K562 (cell line): Measurements from ENCODE around the gene DYRK1A. TPM values are rescaled to one million over a fixed set of nuclear protein-coding genes. Genes with fewer than 3 reads are reported as not detected.

ENCODE experiments used
- CXXC5 ChIP-seq: fragments of 250-450 bp; sonication (Bioruptor Pico); IDR thresholded peaks from 2 replicates; pipeline ENCODE4 v1.8.0; 2022; ENCODE audit warnings: inconsistent platforms, mild to moderate bottlenecking, moderate library complexity
- FOSL1 ChIP-seq: fragments of 200-800 bp; sonication (Bioruptor generic); conservative IDR thresholded peaks from 2 replicates; pipeline ENCODE4 v1.6.1; 2016; ENCODE audit warnings: missing genetic modification characterization, missing compliant biosample characterization
- FOXP1 ChIP-seq: sonication (generic); formaldehyde crosslinking; IDR thresholded peaks from 2 replicates; pipeline ENCODE4 v1.8.0; 2022; ENCODE audit warnings: mild to moderate bottlenecking, missing genetic modification reagents
- HCFC1 ChIP-seq: IDR thresholded peaks from 2 replicates; pipeline ENCODE4 v1.6.1; 2012; ENCODE audit warnings: low read depth, low read length, improper control_type of control experiment
- HIVEP1 ChIP-seq: fragments of 250-450 bp; sonication (Bioruptor Pico); IDR thresholded peaks from 2 replicates; pipeline ENCODE4 v1.4.0; 2020; ENCODE audit warnings: mild to moderate bottlenecking
- HMG20A ChIP-seq: fragments of 450-650 bp; formaldehyde crosslinking; conservative IDR thresholded peaks from 2 replicates; pipeline ENCODE4 v1.4.0; 2020; ENCODE audit warnings: mild to moderate bottlenecking, mixed read lengths
- HMG20B ChIP-seq: fragments of 250-450 bp; sonication (Bioruptor Pico); IDR thresholded peaks from 2 replicates; pipeline ENCODE4 v1.5.0; 2021; ENCODE audit warnings: mild to moderate bottlenecking
- ILF3 ChIP-seq: fragments of 450-650 bp; IDR thresholded peaks from 2 replicates; pipeline ENCODE4 v1.6.1; 2018; ENCODE audit warnings: antibody characterized with exemption, mild to moderate bottlenecking, moderate library complexity, borderline replicate concordance
- MCM2 ChIP-seq: fragments of 450-650 bp; IDR thresholded peaks from 2 replicates; pipeline ENCODE4 v1.6.1; 2017; ENCODE audit warnings: low read depth, mild to moderate bottlenecking
- MCM7 ChIP-seq, 2 experiments: fragments of 450-650 bp; IDR thresholded peaks; 2 replicates each; pipeline ENCODE4 v1.6.1; 2016 to 2018
- MYNN ChIP-seq, 2 experiments: sonication (generic); formaldehyde crosslinking in 1 of 2; IDR thresholded peaks; 2 replicates each; pipeline versions ENCODE4 v1.5.0 to v1.6.1; 2016 to 2020; ENCODE audit warnings: antibody characterized with exemption in 1 of 2, missing genetic modification reagents in 1 of 2
- NRF1 ChIP-seq, 2 experiments: fragments of 450-650 bp; IDR thresholded peaks in 1 of 2; conservative IDR thresholded peaks in 1 of 2; 2 replicates each; pipeline ENCODE4 v1.6.1; 2014; ENCODE audit warnings: mild to moderate bottlenecking in 2 of 2
- PRPF4 ChIP-seq: fragments of 200-400 bp; formaldehyde crosslinking; IDR thresholded peaks from one replicate; pipeline ENCODE4 v1.6.1; 2017; ENCODE audit warnings: low read length, low read depth, mild to moderate bottlenecking; ENCODE audit not compliant: insufficient read depth, poor library complexity, severe bottlenecking
- RBFOX2 ChIP-seq: fragments of 200-400 bp; formaldehyde crosslinking; IDR thresholded peaks from 2 replicates; pipeline ENCODE4 v1.6.1; 2017; ENCODE audit warnings: low read depth, mild to moderate bottlenecking, low read length, moderate library complexity
- RCOR1 ChIP-seq, 2 experiments: IDR thresholded peaks; 2 replicates each; pipeline ENCODE4 v1.6.1; 2012; ENCODE audit warnings: low read depth in 2 of 2, low read length in 2 of 2, borderline replicate concordance in 1 of 2, improper control_type of control experiment in 1 of 2
- RNF2 ChIP-seq: sonication (generic); IDR thresholded peaks from 2 replicates; pipeline ENCODE4 v1.6.1; 2016
- ZNF217 ChIP-seq: sonication (generic); formaldehyde crosslinking; IDR thresholded peaks from 2 replicates; pipeline ENCODE4 v1.8.0; 2022; ENCODE audit warnings: mild to moderate bottlenecking, missing genetic modification reagents
- polyA plus RNA-seq, 8 experiments: library from polyadenylated mRNA; depleted of rRNA in 4 of 8; stranded (reverse) in 5 of 8; unstranded in 3 of 8; fragments of >200 nt; fragmentation: Nextera tagmentation in 2 of 8; fragmentation: Illumina TruSeq in 1 of 8; extraction: Ambion mirVana in 2 of 8; extraction: Trizol in 1 of 8; gene quantifications; 2 replicates each; pipeline versions ENCODE4 v1.2.1 to v1.2.3, GENCODE V29; 2011 to 2014; ENCODE audit warnings: inconsistent platforms in 1 of 8, missing spikeins in 1 of 8
- total RNA-seq, 7 experiments: library from RNA; depleted of rRNA in 6 of 7; stranded (reverse); fragments of >200 nt in 6 of 7; fragmentation: Illumina TruSeq in 2 of 7; extraction: Trizol in 2 of 7; gene quantifications; 2 replicates each; pipeline versions ENCODE4 v1.2.1 to v1.2.3, GENCODE V29; 2011 to 2021; ENCODE audit warnings: low replicate concordance in 1 of 7
- TF ChIP-seq, protein P1 (sequence below): fragments of 450-650 bp; IDR thresholded peaks from 2 replicates; pipeline ENCODE4 v1.6.1; 2016; ENCODE audit warnings: missing biosample characterization, missing genetic modification characterization
- TF ChIP-seq, protein P2 (sequence below): fragments of 450-650 bp; IDR thresholded peaks from one replicate; pipeline ENCODE4 v1.6.1; 2018; ENCODE audit warnings: mild to moderate bottlenecking, moderate library complexity; ENCODE audit not compliant: partially characterized antibody
- TF ChIP-seq, protein P3 (sequence below): fragments of 250-450 bp; sonication (Bioruptor Pico); IDR thresholded peaks from 2 replicates; pipeline ENCODE4 v1.9.0; 2021; ENCODE audit warnings: mild to moderate bottlenecking, inconsistent platforms
- TF ChIP-seq, protein P4 (sequence below): fragments of 250-450 bp; sonication (Bioruptor Pico); IDR thresholded peaks from 2 replicates; pipeline ENCODE4 v1.8.0; 2021; ENCODE audit warnings: borderline replicate concordance, mild to moderate bottlenecking, moderate library complexity; ENCODE audit not compliant: poor library complexity, severe bottlenecking
- TF ChIP-seq, protein P5 (sequence below): sonication (generic); formaldehyde crosslinking; IDR thresholded peaks from 2 replicates; pipeline ENCODE4 v1.8.0; 2022; ENCODE audit warnings: missing genetic modification reagents, mild to moderate bottlenecking, borderline replicate concordance

Gene DYRK1A
- total and polyA plus RNA-seq, 9 of the 15 experiments (the other 6 are each of a cell fraction or from before 2014, with no cell fraction given), result 3.7 to 64.8 (median 42.3) TPM

DNA sequence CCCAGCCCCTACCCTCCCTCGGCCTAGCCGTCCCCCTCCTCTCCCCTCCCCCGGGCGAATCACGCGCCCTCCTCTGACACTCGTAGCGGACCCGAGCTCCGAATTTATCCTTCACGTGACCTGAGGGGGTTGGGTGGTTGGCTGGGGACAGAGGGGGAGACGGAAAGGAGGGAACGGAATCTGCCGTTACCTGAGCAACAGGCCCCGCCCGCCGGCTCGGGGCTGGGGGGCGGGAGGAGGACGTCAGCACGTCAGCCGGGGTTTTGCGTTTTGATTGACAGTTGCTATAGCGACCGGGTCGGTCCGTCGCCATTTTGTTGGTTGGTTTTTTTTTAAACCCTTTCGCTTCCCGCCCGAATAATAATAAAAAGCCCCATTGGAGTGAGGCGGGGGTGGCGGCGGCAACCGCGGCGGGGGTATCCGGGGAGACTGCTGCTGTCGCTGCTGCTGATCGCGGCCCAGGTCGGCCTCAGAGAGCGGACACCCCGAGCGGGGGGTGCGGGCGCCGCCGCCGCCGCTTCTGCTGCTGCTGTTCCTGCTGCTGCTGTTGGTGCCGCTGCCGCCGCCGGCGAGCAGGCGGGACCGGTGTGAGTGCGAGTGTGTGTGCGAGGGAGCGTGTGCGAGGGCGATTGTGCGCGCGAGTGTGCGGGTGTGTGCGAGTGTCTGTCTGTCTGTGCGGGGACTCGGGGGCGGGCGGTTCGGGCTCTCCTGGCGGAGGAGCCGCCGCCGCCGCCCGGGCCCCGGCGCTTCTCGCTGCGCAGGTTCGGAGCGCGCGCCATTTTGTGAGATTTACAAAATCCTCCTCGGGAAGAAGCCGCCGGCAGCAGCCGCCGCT is at the start of gene DYRK1A (continued):
- TF ChIP-seq, protein P1, sequence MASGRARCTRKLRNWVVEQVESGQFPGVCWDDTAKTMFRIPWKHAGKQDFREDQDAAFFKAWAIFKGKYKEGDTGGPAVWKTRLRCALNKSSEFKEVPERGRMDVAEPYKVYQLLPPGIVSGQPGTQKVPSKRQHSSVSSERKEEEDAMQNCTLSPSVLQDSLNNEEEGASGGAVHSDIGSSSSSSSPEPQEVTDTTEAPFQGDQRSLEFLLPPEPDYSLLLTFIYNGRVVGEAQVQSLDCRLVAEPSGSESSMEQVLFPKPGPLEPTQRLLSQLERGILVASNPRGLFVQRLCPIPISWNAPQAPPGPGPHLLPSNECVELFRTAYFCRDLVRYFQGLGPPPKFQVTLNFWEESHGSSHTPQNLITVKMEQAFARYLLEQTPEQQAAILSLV (tag), result no peak
- TF ChIP-seq RCOR1 (IDR thresholded peaks at IDR 0.05; ENCODE audit: borderline replicate concordance in 1 of 2, low read depth in 2 of 2, low read length in 2 of 2) (peak in 1 of 2 experiments; percentile 83; a peak in 2 of 4 replicates), CXXC5 (CRISPR knock-in tag) (peak; percentile 59), HCFC1 (peak; percentile 45), MCM2 (no peak), MYNN (IDR thresholded peaks at IDR 0.05) (peak; percentile 14; the same call in 1 of the 2 replicates), MYNN (CRISPR knock-in tag; IDR thresholded peaks at IDR 0.05) (no peak), ZNF217 (CRISPR knock-in tag) (no peak), HMG20B (CRISPR knock-in tag) (no peak), MCM7 (IDR thresholded peaks at IDR 0.05) (no peak), RBFOX2 (peak; percentile 91), NRF1 (conservative IDR thresholded peaks at IDR 0.05 in 1 of 2, IDR thresholded peaks at IDR 0.05 in 1 of 2) (peak; percentile 61 to 66), FOXP1 (no peak), HMG20A (CRISPR knock-in tag) (no peak), ILF3 (no peak), FOSL1 (tag) (peak; percentile 33; the same call in 1 of the 2 replicates), HIVEP1 (CRISPR knock-in tag) (no peak), PRPF4 (peak; percentile 65), RNF2 (no peak)
- TF ChIP-seq, protein P2, sequence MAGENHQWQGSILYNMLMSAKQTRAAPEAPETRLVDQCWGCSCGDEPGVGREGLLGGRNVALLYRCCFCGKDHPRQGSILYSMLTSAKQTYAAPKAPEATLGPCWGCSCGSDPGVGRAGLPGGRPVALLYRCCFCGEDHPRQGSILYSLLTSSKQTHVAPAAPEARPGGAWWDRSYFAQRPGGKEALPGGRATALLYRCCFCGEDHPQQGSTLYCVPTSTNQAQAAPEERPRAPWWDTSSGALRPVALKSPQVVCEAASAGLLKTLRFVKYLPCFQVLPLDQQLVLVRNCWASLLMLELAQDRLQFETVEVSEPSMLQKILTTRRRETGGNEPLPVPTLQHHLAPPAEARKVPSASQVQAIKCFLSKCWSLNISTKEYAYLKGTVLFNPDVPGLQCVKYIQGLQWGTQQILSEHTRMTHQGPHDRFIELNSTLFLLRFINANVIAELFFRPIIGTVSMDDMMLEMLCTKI, result no peak
- TF ChIP-seq, protein P3, sequence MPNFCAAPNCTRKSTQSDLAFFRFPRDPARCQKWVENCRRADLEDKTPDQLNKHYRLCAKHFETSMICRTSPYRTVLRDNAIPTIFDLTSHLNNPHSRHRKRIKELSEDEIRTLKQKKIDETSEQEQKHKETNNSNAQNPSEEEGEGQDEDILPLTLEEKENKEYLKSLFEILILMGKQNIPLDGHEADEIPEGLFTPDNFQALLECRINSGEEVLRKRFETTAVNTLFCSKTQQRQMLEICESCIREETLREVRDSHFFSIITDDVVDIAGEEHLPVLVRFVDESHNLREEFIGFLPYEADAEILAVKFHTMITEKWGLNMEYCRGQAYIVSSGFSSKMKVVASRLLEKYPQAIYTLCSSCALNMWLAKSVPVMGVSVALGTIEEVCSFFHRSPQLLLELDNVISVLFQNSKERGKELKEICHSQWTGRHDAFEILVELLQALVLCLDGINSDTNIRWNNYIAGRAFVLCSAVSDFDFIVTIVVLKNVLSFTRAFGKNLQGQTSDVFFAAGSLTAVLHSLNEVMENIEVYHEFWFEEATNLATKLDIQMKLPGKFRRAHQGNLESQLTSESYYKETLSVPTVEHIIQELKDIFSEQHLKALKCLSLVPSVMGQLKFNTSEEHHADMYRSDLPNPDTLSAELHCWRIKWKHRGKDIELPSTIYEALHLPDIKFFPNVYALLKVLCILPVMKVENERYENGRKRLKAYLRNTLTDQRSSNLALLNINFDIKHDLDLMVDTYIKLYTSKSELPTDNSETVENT (CRISPR knock-in tag), result no peak
- TF ChIP-seq, protein P4, sequence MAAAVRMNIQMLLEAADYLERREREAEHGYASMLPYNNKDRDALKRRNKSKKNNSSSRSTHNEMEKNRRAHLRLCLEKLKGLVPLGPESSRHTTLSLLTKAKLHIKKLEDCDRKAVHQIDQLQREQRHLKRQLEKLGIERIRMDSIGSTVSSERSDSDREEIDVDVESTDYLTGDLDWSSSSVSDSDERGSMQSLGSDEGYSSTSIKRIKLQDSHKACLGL, result no peak
- TF ChIP-seq, protein P5, sequence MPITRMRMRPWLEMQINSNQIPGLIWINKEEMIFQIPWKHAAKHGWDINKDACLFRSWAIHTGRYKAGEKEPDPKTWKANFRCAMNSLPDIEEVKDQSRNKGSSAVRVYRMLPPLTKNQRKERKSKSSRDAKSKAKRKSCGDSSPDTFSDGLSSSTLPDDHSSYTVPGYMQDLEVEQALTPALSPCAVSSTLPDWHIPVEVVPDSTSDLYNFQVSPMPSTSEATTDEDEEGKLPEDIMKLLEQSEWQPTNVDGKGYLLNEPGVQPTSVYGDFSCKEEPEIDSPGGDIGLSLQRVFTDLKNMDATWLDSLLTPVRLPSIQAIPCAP (CRISPR knock-in tag), result no peak
